Nephron (organoid): ENCODE measurements around the gene NMNAT1.
A peak's percentile ranks its signal among the peaks of the same experiment; 100 is the strongest.

Source experiments
- H3K27ac Mint-ChIP-seq, 3 experiments: 2 replicates each; pipeline ENCODE4 v1.8.0; 2020; ENCODE audit warnings: mixed read lengths in 3 of 3, mild to moderate bottlenecking in 2 of 3, moderate library complexity in 1 of 3
- H3K27me3 Mint-ChIP-seq: 2 replicates; pipeline ENCODE4 v1.8.0; 2021; ENCODE audit warnings: low read depth, mild to moderate bottlenecking, moderate library complexity, mixed read lengths
- H3K36me3 Mint-ChIP-seq: 2 replicates; pipeline ENCODE4 v1.8.0; 2020; ENCODE audit warnings: low read depth, mixed read lengths
- H3K4me1 Mint-ChIP-seq: 2 replicates; pipeline ENCODE4 v1.8.0; 2020; ENCODE audit warnings: mixed read lengths
- H3K4me3 Mint-ChIP-seq, 3 experiments: 2 replicates each; pipeline ENCODE4 v1.8.0; 2020; ENCODE audit warnings: mild to moderate bottlenecking in 3 of 3, mixed read lengths in 3 of 3, moderate library complexity in 2 of 3
- H3K9me3 Mint-ChIP-seq: 2 replicates; pipeline ENCODE4 v1.8.0; 2020; ENCODE audit warnings: mixed read lengths
- TF ChIP-seq, protein P1 (sequence below), 3 experiments: fragments of 200-600 bp; sonication (generic); IDR thresholded peaks; one replicate each; pipeline ENCODE4 v1.5.0; 2021; ENCODE audit warnings: antibody characterized with exemption in 3 of 3; ENCODE audit not compliant: unreplicated experiment in 3 of 3

NMNAT1 gene

DNA sequence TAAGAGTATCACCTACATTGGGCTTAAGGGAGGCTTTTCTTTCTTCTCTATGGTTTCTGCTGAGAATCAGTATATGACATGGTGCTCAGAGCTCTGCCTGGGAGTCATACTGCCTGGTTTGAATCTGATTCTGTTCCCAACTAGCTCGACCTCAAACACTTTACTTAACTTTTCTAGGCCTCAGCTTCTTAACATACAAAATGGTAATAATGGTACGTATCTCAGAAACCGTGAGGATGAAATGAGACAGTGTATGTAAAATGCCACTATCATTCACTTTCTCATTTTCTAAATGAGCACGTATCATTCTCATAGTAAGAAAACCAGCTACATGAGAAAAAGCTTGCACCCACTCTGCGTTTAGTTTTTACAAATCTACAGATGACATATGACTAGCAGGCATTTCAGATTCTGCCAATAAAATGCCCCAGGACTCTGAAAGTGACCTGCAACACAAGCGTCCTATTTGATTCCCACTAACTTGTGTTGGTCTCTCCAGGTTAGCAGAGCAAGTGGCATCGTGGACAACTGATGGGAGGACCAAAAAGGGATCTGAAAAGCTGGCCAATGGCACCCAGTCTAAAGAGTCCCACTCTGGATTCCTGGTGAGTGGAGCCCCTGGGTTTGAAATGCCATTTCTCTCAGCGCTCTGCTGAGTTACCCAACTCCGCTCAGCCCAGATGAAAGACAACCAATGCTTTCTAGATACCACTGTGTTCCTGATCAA lies 39.3 kb upstream of the NMNAT1 start:
- H3K4me1 Mint-ChIP-seq, result peaks cover 43% of the 10 kb centered on the region
- no peaks in the 10 kb centered on the region for H3K27me3 Mint-ChIP-seq
- TF ChIP-seq, protein P1, sequence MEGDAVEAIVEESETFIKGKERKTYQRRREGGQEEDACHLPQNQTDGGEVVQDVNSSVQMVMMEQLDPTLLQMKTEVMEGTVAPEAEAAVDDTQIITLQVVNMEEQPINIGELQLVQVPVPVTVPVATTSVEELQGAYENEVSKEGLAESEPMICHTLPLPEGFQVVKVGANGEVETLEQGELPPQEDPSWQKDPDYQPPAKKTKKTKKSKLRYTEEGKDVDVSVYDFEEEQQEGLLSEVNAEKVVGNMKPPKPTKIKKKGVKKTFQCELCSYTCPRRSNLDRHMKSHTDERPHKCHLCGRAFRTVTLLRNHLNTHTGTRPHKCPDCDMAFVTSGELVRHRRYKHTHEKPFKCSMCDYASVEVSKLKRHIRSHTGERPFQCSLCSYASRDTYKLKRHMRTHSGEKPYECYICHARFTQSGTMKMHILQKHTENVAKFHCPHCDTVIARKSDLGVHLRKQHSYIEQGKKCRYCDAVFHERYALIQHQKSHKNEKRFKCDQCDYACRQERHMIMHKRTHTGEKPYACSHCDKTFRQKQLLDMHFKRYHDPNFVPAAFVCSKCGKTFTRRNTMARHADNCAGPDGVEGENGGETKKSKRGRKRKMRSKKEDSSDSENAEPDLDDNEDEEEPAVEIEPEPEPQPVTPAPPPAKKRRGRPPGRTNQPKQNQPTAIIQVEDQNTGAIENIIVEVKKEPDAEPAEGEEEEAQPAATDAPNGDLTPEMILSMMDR (IDR thresholded peaks at IDR 0.05; ENCODE audit: unreplicated experiment in 3 of 3), result no peak
- H3K36me3 Mint-ChIP-seq, result peaks cover 4% of the 10 kb centered on the region
- H3K27ac Mint-ChIP-seq, result no peak overlapping the region
- no peaks in the 10 kb centered on the region for H3K9me3 Mint-ChIP-seq
- H3K4me3 Mint-ChIP-seq, result no peak overlapping the region

DNA sequence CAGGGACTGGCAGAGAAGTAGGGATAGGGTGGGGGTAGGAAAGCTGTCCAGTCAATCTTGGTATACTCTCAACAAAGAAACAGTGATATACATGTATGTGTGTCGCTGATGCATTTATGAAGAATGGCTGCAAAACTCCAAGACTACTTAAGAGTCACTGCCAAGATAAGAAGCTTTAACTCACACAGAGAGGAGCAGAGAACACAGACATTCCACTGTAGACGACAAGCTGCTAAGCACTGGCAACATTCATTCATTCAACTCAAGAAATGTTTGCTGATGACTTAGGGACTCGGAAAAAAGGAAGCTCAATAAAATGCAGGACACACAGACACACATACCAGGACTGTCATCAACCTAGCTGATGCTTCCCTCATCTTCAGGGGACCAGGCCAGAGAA lies 38.7 kb upstream of the NMNAT1 start:
- TF ChIP-seq, protein P1 (IDR thresholded peaks at IDR 0.05; ENCODE audit: unreplicated experiment in 3 of 3), result no peak
- Mint-ChIP-seq H3K9me3 (no peaks in the 10 kb centered on the region), H3K27ac (no peak overlapping the region), H3K4me3 (peak overlapping the region in 1 of 3 experiments; percentile 65), H3K36me3 (peaks cover 4% of the 10 kb centered on the region), H3K27me3 (no peaks in the 10 kb centered on the region), H3K4me1 (peaks cover 47% of the 10 kb centered on the region)

DNA sequence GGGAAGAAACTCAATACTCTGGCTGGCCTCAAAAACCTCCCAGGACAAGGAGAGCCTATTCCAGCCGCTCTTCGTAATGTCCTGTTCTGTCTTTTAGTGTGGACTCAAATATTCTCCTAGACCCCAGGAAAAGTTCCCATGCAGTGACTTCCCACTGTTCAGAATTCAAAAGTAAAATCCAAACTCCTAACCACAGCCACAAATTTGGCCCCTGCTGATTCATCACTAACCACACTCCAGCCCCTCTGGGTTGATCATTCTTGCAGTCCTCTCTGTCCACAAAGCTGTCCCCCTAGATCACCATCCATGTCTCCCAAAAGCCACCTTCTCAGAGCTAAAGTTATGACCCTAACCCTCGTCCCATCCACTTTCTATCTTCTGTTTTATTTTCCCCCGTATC lies 38.3 kb upstream of the NMNAT1 start:
- Mint-ChIP-seq H3K4me1 (peaks cover 47% of the 10 kb centered on the region), H3K36me3 (peaks cover 4% of the 10 kb centered on the region), H3K27ac (peak overlapping the region in 1 of 3 experiments; percentile 13), H3K27me3 (no peaks in the 10 kb centered on the region), H3K4me3 (peak overlapping the region in 1 of 3 experiments; percentile 58), H3K9me3 (no peaks in the 10 kb centered on the region)
- TF ChIP-seq, protein P1 (IDR thresholded peaks at IDR 0.05; ENCODE audit: unreplicated experiment in 3 of 3), result no peak

DNA sequence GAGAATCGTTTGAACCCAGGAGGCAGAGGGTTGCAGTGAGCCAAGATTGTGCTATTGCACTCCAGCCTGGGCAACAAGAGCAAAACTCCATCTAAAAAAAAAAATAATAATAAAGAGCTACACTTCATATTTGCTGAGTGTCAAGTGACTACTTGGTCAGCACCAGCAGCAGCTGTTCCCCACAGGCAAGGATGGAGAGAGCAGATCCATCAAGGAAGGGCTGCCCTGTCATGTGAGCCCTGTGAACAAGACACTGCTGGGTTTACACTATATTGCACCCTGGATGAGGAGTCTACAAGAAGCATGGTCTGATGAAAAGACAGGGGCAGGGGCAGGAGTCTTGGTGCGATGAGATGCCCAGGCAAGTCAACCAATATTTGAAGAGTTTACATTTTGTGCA lies 36.8 kb upstream of the NMNAT1 start:
- Mint-ChIP-seq H3K4me1 (peaks cover 43% of the 10 kb centered on the region), H3K36me3 (peaks cover 4% of the 10 kb centered on the region), H3K9me3 (no peaks in the 10 kb centered on the region), H3K4me3 (peak overlapping the region; percentile 61 to 71 (median 61)), H3K27ac (no peak overlapping the region), H3K27me3 (no peaks in the 10 kb centered on the region)
- TF ChIP-seq, protein P1 (IDR thresholded peaks at IDR 0.05; ENCODE audit: unreplicated experiment in 3 of 3), result no peak

DNA sequence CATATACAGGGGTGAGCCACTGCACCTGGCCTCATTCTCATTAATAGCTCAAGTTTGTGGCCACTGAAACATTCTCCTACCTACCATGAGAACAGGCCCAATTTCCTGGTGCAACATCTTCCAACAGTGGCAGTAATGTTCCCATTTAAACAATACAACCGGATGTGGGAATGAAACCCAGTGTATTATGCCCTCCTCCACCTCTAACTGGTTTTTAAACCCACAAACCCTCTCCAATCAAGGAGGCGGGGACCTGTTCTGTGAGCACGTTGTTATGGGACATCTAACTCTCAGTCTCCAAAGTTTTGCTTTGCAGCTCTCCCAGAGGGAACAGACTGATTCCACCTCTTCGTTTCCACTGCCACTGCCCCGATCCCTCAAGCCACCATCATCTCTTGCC lies 35.8 kb upstream of the NMNAT1 start:
- H3K27ac Mint-ChIP-seq, result peak overlapping the region in 2 of 3 experiments; percentile 11 to 35
- H3K36me3 Mint-ChIP-seq, result peaks cover 4% of the 10 kb centered on the region
- peak overlapping the region; percentile 61 to 98 (median 72) for H3K4me3 Mint-ChIP-seq
- no peaks in the 10 kb centered on the region for H3K9me3 Mint-ChIP-seq
- peaks cover 49% of the 10 kb centered on the region for H3K4me1 Mint-ChIP-seq
- H3K27me3 Mint-ChIP-seq, result no peaks in the 10 kb centered on the region
- TF ChIP-seq, protein P1 (IDR thresholded peaks at IDR 0.05; ENCODE audit: unreplicated experiment in 3 of 3), result no peak

DNA sequence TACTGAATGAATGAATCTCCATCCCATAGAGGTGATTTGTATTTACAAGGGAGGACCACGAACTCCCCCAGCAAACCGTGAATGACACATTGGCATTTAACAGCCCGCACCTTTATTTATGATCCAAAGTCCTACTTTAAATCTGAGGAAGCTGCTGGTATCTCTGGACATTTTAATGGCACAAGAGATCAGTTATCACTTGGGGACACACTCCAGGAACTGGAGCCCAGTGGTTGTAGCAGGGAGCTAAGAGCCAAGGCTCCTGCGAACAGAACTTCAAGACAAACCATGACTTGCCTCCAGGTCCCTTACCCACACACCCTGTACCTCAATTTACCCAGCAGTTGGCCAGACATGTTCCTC lies 34.4 kb upstream of the NMNAT1 start:
- Mint-ChIP-seq H3K27me3 (peaks cover 5% of the 10 kb centered on the region), H3K9me3 (no peaks in the 10 kb centered on the region), H3K27ac (peak overlapping the region; percentile 86 to 93 (median 91)), H3K4me3 (peak overlapping the region; percentile 98 to 99 (median 98)), H3K4me1 (peaks cover 52% of the 10 kb centered on the region), H3K36me3 (peaks cover 4% of the 10 kb centered on the region)
- TF ChIP-seq, protein P1 (IDR thresholded peaks at IDR 0.05; ENCODE audit: unreplicated experiment in 3 of 3), result no peak
